Liver (tissue), 9 donors: ENCODE measurements around the gene FNIP1. TPM values are rescaled to one million over a fixed set of nuclear protein-coding genes. Genes with fewer than 3 reads are reported as not detected.

Experiments
- DNase-seq: peaks from one replicate; pipeline ENCODE4 v3.0.0-alpha.2; 2017; ENCODE audit warnings: low spot score
- H3K27ac ChIP-seq, 2 donors: one replicate each; pipeline ENCODE4 v1.7.0; 2013; ENCODE audit warnings: inconsistent platforms in 2 of 2, low read length in 2 of 2, control low read depth in 1 of 2, low read depth in 1 of 2, mild to moderate bottlenecking in 1 of 2
- H3K27me3 ChIP-seq, 4 donors: one replicate each; pipeline versions ENCODE4 v1.6.1 to v1.7.0; 2013; ENCODE audit warnings: low read length in 3 of 4, inconsistent platforms in 1 of 4, mild to moderate bottlenecking in 1 of 4, moderate library complexity in 1 of 4; ENCODE audit not compliant: control insufficient read depth in 4 of 4, insufficient read depth in 4 of 4
- H3K36me3 ChIP-seq, 4 donors: one replicate each; pipeline versions ENCODE4 v1.6.1 to v1.7.0; 2013; ENCODE audit warnings: low read length in 3 of 4, mild to moderate bottlenecking in 3 of 4, low read depth in 1 of 4, moderate library complexity in 1 of 4; ENCODE audit not compliant: control insufficient read depth in 4 of 4, insufficient read depth in 3 of 4
- H3K4me1 ChIP-seq, 4 donors: one replicate each; pipeline versions ENCODE4 v1.6.1 to v1.7.0; 2013; ENCODE audit warnings: low read length in 3 of 4, mild to moderate bottlenecking in 3 of 4, moderate library complexity in 1 of 4; ENCODE audit not compliant: control insufficient read depth in 4 of 4, insufficient read depth in 4 of 4
- H3K4me3 ChIP-seq, 3 donors: one replicate each; pipeline versions ENCODE4 v1.6.1 to v1.7.0; 2013; ENCODE audit warnings: low read length in 3 of 3, control low read depth in 1 of 3, low read depth in 1 of 3, mild to moderate bottlenecking in 1 of 3
- H3K9ac ChIP-seq, 2 donors: one replicate each; pipeline ENCODE4 v1.7.0; 2013; ENCODE audit warnings: low read length in 2 of 2, mild to moderate bottlenecking in 2 of 2, moderate library complexity in 2 of 2, control low read depth in 1 of 2, low read depth in 1 of 2
- H3K9me3 ChIP-seq, 4 donors: one replicate each; pipeline versions ENCODE4 v1.6.1 to v1.7.0; 2013; ENCODE audit warnings: low read length in 3 of 4; ENCODE audit not compliant: control insufficient read depth in 4 of 4
- EGR1 ChIP-seq, 2 donors: IDR thresholded peaks; 2 replicates each; pipeline ENCODE4 v1.6.1; 2016 to 2018; ENCODE audit warnings: antibody characterized with exemption in 2 of 2, low read depth in 2 of 2
- FOXA1 ChIP-seq: IDR thresholded peaks from 2 replicates; pipeline ENCODE4 v1.6.1; 2016; ENCODE audit warnings: antibody characterized with exemption
- FOXA2 ChIP-seq: IDR thresholded peaks from 2 replicates; pipeline ENCODE4 v1.6.1; 2016; ENCODE audit warnings: antibody characterized with exemption
- GABPA ChIP-seq, 2 donors: IDR thresholded peaks in 1 of 2; conservative IDR thresholded peaks in 1 of 2; 2 replicates each; pipeline ENCODE4 v1.6.1; 2016; ENCODE audit warnings: antibody characterized with exemption in 2 of 2, mild to moderate bottlenecking in 1 of 2, moderate library complexity in 1 of 2
- HNF4A ChIP-seq, 2 donors: conservative IDR thresholded peaks; 2 replicates each; pipeline ENCODE4 v1.6.1; 2016; ENCODE audit warnings: antibody characterized with exemption in 2 of 2, mild to moderate bottlenecking in 2 of 2
- HNF4G ChIP-seq: IDR thresholded peaks from 2 replicates; pipeline ENCODE4 v1.6.1; 2016; ENCODE audit warnings: antibody characterized with exemption
- JUND ChIP-seq, 2 donors: IDR thresholded peaks; 2 replicates each; pipeline ENCODE4 v1.6.1; 2016; ENCODE audit warnings: antibody characterized with exemption in 2 of 2
- NR2F2 ChIP-seq: IDR thresholded peaks from 2 replicates; pipeline ENCODE4 v1.6.1; 2016; ENCODE audit warnings: antibody characterized with exemption
- RAD21 ChIP-seq, 2 donors: IDR thresholded peaks; 2 replicates each; pipeline ENCODE4 v1.6.1; 2016; ENCODE audit warnings: antibody characterized with exemption in 2 of 2, mild to moderate bottlenecking in 2 of 2
- RXRA ChIP-seq, 2 donors: IDR thresholded peaks; 2 replicates each; pipeline ENCODE4 v1.6.1; 2017 to 2018; ENCODE audit warnings: antibody characterized with exemption in 2 of 2, mild to moderate bottlenecking in 1 of 2
- SP1 ChIP-seq: IDR thresholded peaks from 2 replicates; pipeline ENCODE4 v1.6.1; 2018; ENCODE audit warnings: antibody characterized with exemption, mild to moderate bottlenecking
- TAF1 ChIP-seq: conservative IDR thresholded peaks from 2 replicates; pipeline ENCODE4 v1.6.1; 2016; ENCODE audit warnings: antibody characterized with exemption, mild to moderate bottlenecking
- WGBS: extraction: QIAGEN DNeasy Blood & Tissue Kit; methylation state at CpG from one replicate; pipeline ENCODE4 v1.1.7; 2013; 5-methylcytosine and 5-hydroxymethylcytosine counted together
- polyA plus RNA-seq, 2 donors: library from polyadenylated mRNA; stranded (reverse) in 1 of 2; unstranded in 1 of 2; fragments of 200-250 nt in 1 of 2; fragments of >200 nt in 1 of 2; fragmentation: Nextera tagmentation in 1 of 2; extraction: Ambion mirVana in 1 of 2; gene quantifications; one replicate each; pipeline versions ENCODE4 v1.2.1 to v1.2.3, GENCODE V29; 2013 to 2015
- total RNA-seq, 2 donors: library from RNA; depleted of rRNA; stranded (reverse); fragments of >200 nt; gene quantifications; one replicate each; pipeline ENCODE4 v1.2.3, GENCODE V29; 2014
- TF ChIP-seq, protein P1 (sequence below): fragments of 150-350 bp; IDR thresholded peaks from 2 replicates; pipeline ENCODE4 v1.5.1; 2017; ENCODE audit warnings: improper control_type of control experiment, low read depth, low read length; ENCODE audit not compliant: missing input control
- TF ChIP-seq, protein P2 (sequence below): IDR thresholded peaks from 2 replicates; pipeline ENCODE4 v1.6.1; 2016; ENCODE audit warnings: antibody characterized with exemption, mild to moderate bottlenecking
- TF ChIP-seq, protein P3 (sequence below): IDR thresholded peaks from 2 replicates; pipeline ENCODE4 v1.6.1; 2016; ENCODE audit warnings: antibody characterized with exemption
- TF ChIP-seq, protein P4 (sequence below): IDR thresholded peaks from 2 replicates; pipeline ENCODE4 v1.6.1; 2016; ENCODE audit warnings: antibody characterized with exemption
- TF ChIP-seq, protein P5 (sequence below): IDR thresholded peaks from 2 replicates; pipeline ENCODE4 v1.6.1; 2016; ENCODE audit warnings: antibody characterized with exemption
- donor health status: healthy.
- donor health status: healthy.
- donor health status: healthy.
- donor health status: healthy.
- donor health status: healthy.

FNIP1 gene
- total and polyA plus RNA-seq, 4 donors, result 3.7 to 34.0 (median 13.8) TPM

DNA sequence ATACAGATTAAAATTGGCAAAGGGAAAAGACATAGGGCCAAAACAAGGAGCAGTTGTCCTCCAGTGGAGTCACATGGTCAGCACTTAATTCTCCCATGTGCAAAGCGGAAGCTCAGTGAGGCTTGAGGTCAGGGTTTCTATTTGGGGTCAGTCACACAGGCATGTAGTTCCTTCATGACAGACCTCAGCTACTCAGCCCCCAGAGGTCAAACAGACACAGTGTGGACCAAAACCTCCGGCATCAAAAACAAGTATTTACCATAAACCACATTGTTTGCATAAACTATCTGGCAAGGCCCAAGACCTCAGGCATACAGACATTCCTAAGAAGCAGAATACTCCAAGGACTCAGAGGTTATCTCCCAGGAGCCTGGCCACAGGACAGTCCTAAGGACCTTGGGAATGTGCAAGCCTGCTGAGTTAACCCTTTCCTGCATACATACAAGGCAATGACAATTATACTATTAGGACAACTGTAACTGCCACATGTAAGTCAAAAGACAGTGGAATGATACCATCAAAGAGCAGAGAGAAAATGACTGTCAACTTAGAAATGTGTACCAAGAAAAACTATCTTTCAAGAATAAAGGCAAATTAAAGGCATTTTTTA lies 28.7 kb upstream of the FNIP1 start:
- H3K9ac ChIP-seq, result no peak overlapping the region
- TF ChIP-seq, protein P1, sequence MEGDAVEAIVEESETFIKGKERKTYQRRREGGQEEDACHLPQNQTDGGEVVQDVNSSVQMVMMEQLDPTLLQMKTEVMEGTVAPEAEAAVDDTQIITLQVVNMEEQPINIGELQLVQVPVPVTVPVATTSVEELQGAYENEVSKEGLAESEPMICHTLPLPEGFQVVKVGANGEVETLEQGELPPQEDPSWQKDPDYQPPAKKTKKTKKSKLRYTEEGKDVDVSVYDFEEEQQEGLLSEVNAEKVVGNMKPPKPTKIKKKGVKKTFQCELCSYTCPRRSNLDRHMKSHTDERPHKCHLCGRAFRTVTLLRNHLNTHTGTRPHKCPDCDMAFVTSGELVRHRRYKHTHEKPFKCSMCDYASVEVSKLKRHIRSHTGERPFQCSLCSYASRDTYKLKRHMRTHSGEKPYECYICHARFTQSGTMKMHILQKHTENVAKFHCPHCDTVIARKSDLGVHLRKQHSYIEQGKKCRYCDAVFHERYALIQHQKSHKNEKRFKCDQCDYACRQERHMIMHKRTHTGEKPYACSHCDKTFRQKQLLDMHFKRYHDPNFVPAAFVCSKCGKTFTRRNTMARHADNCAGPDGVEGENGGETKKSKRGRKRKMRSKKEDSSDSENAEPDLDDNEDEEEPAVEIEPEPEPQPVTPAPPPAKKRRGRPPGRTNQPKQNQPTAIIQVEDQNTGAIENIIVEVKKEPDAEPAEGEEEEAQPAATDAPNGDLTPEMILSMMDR, result no peak
- TF ChIP-seq, protein P2, sequence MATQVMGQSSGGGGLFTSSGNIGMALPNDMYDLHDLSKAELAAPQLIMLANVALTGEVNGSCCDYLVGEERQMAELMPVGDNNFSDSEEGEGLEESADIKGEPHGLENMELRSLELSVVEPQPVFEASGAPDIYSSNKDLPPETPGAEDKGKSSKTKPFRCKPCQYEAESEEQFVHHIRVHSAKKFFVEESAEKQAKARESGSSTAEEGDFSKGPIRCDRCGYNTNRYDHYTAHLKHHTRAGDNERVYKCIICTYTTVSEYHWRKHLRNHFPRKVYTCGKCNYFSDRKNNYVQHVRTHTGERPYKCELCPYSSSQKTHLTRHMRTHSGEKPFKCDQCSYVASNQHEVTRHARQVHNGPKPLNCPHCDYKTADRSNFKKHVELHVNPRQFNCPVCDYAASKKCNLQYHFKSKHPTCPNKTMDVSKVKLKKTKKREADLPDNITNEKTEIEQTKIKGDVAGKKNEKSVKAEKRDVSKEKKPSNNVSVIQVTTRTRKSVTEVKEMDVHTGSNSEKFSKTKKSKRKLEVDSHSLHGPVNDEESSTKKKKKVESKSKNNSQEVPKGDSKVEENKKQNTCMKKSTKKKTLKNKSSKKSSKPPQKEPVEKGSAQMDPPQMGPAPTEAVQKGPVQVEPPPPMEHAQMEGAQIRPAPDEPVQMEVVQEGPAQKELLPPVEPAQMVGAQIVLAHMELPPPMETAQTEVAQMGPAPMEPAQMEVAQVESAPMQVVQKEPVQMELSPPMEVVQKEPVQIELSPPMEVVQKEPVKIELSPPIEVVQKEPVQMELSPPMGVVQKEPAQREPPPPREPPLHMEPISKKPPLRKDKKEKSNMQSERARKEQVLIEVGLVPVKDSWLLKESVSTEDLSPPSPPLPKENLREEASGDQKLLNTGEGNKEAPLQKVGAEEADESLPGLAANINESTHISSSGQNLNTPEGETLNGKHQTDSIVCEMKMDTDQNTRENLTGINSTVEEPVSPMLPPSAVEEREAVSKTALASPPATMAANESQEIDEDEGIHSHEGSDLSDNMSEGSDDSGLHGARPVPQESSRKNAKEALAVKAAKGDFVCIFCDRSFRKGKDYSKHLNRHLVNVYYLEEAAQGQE, result no peak
- TF ChIP-seq, protein P3, sequence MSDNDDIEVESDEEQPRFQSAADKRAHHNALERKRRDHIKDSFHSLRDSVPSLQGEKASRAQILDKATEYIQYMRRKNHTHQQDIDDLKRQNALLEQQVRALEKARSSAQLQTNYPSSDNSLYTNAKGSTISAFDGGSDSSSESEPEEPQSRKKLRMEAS, result no peak
- TF ChIP-seq RAD21 (IDR thresholded peaks at IDR 0.05), result no peak
- no peak for TF ChIP-seq HNF4A (conservative IDR thresholded peaks at IDR 0.05)
- TF ChIP-seq FOXA1, result no peak
- TF ChIP-seq, protein P4, sequence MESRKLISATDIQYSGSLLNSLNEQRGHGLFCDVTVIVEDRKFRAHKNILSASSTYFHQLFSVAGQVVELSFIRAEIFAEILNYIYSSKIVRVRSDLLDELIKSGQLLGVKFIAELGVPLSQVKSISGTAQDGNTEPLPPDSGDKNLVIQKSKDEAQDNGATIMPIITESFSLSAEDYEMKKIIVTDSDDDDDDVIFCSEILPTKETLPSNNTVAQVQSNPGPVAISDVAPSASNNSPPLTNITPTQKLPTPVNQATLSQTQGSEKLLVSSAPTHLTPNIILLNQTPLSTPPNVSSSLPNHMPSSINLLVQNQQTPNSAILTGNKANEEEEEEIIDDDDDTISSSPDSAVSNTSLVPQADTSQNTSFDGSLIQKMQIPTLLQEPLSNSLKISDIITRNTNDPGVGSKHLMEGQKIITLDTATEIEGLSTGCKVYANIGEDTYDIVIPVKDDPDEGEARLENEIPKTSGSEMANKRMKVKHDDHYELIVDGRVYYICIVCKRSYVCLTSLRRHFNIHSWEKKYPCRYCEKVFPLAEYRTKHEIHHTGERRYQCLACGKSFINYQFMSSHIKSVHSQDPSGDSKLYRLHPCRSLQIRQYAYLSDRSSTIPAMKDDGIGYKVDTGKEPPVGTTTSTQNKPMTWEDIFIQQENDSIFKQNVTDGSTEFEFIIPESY, result no peak
- no peak for TF ChIP-seq JUND (IDR thresholded peaks at IDR 0.05)
- no peak for TF ChIP-seq NR2F2
- TF ChIP-seq FOXA2, result no peak
- DNase-seq, result no peak
- H3K4me3 ChIP-seq, result no peak overlapping the region
- no peaks in the 10 kb centered on the region for H3K4me1 ChIP-seq
- no peaks in the 10 kb centered on the region for H3K36me3 ChIP-seq
- 75% methylated on average over 2 of the region's 2 CpGs for WGBS
- no peak overlapping the region for H3K27ac ChIP-seq
- H3K9me3 ChIP-seq, result no peaks in the 10 kb centered on the region
- H3K27me3 ChIP-seq, result no peaks in the 10 kb centered on the region

DNA sequence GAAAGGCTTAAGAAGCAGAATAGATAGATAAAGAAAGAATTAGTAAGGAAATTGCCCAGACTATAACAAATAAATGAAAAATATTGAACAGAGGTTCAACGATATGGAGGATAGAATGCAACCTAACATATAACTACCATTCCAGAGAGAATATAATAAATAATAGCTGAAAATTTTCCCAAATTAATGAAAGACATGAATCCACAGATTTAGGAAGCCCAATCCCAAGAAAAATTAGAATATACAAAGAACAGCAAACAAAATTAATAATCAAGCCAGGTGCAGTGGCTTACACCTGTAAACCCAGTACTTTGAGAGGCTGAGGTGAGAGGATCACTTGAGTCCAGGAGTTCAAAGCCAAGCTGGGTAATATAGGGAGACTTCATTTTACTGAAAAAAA lies 27.8 kb upstream of the FNIP1 start:
- H3K4me3 ChIP-seq, result no peak overlapping the region
- no peaks in the 10 kb centered on the region for H3K27me3 ChIP-seq
- H3K9me3 ChIP-seq, result no peaks in the 10 kb centered on the region
- no peaks in the 10 kb centered on the region for H3K36me3 ChIP-seq
- no peaks in the 10 kb centered on the region for H3K4me1 ChIP-seq
- DNase-seq, result no peak
- H3K27ac ChIP-seq, result no peak overlapping the region
- 90% methylated on average over 1 of the region's 1 CpG for WGBS
- H3K9ac ChIP-seq, result no peak overlapping the region
- TF ChIP-seq HNF4G (no peak), FOXA1 (no peak), NR2F2 (no peak), RAD21 (IDR thresholded peaks at IDR 0.05) (no peak), FOXA2 (no peak), EGR1 (IDR thresholded peaks at IDR 0.05; ENCODE audit: low read depth in 2 of 2) (no peak), SP1 (no peak), RXRA (IDR thresholded peaks at IDR 0.05) (no peak), TAF1 (no peak), GABPA (IDR thresholded peaks at IDR 0.05 in 1 of 2, conservative IDR thresholded peaks at IDR 0.05 in 1 of 2) (no peak), HNF4A (conservative IDR thresholded peaks at IDR 0.05) (no peak)
- TF ChIP-seq, protein P4, result no peak
- TF ChIP-seq, protein P3, result no peak
- TF ChIP-seq, protein P5, sequence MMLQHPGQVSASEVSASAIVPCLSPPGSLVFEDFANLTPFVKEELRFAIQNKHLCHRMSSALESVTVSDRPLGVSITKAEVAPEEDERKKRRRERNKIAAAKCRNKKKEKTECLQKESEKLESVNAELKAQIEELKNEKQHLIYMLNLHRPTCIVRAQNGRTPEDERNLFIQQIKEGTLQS, result no peak
- TF ChIP-seq, protein P1, result no peak
